ENCODE results near the gene DR1.

GRCh38 chr1:93350322-93350721, 4.6 kb downstream of the DR1 start:
- no peak for TF ChIP-seq CTCF (IDR thresholded peaks at IDR 0.05)
- TF ChIP-seq POLR2A (IDR thresholded peaks at IDR 0.05): no peak

Measured in right lobe of liver (tissue), 4 donors.